ENCODE results near the gene TRABD2B. TPM values are rescaled to one million over a fixed set of nuclear protein-coding genes. Genes with fewer than 3 reads are reported as not detected.

The TRABD2B gene
- total and polyA plus RNA-seq, 2 of the 4 experiments (the other 2 are of a cell fraction), result not detected

DNA sequence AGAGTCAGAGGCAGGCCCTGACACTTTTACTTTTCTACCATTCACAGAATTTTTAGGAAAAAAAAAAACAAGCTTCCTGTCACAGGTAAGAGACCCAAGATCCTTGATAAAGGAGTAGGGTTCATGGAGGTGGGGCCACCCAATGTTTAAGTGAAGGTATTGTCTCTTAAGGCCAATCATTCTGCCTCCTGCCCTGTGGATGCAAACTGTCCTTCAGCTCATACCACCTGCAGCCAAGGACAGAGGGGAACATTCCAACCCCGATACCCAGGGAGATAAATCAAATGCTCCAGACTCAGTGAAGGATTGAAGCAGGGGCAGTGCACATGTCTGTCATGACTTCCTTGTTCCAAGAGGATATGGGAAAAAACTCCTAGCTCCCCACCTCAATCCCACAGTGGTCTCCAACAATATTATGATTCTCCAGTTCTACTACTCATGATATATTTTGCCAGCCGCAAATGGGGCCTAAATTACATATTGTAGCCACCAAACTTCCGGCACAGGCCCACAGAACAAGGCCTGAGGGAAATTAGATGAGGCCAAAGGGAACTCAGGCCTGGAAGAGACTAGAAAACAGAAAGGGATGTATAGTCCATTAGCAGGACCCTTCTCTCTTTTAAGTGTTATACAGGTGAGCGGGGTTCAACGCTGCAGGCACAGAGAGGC lies 59.5 kb downstream of the TRABD2B start:
- in situ Hi-C loops (cut with MboI; ENCODE audit: low sequenced_read_pairs), result no loop called here
- DNase-seq, result no peak
- CTCF ChIA-PET, result no interaction called here

More for the DNA sequence above, 59.5 kb downstream of the TRABD2B start:
- POLR2A ChIA-PET (ENCODE audit: unreplicated experiment), result no interaction called here
- H3K18ac ChIP-seq (ENCODE audit: low read depth, low read length), result no peak overlapping the region
- no peak overlapping the region for H2BK120ac ChIP-seq (ENCODE audit: low read depth, low read length)
- no peaks in the 10 kb centered on the region for H3K27me3 ChIP-seq (ENCODE audit: control insufficient read depth, insufficient read depth, low read length)
- no peak overlapping the region for H3K23ac ChIP-seq (ENCODE audit: low read depth, low read length)
- no peak overlapping the region for H4K91ac ChIP-seq (ENCODE audit: insufficient read depth, low read depth, low read length)
- H2BK5ac ChIP-seq (ENCODE audit: low read depth, low read length, poor library complexity, severe bottlenecking), result no peak overlapping the region
- dilution Hi-C loops (cut with HindIII; ENCODE audit: low sequenced_read_pairs, unreplicated experiment) (no loop called here), intact Hi-C loops (cut with micrococcal nuclease) (no loop called here)
- no peak overlapping the region for H2AK5ac ChIP-seq (ENCODE audit: low read depth, low read length)
- ATAC-seq (ENCODE audit: low read depth), result no peak
- H3K36me3 ChIP-seq (ENCODE audit: control insufficient read depth, insufficient read depth, low read length), result no peaks in the 10 kb centered on the region
- H3K9me1 ChIP-seq (ENCODE audit: insufficient read depth, low read length), result no peaks in the 10 kb centered on the region
- H3K56ac ChIP-seq (ENCODE audit: extremely low read depth, insufficient read depth, low read length), result no peak overlapping the region
- H4K5ac ChIP-seq (ENCODE audit: low read depth, low read length), result no peak overlapping the region
- no peak overlapping the region for H3K27ac ChIP-seq (ENCODE audit: insufficient read depth, low read length)
- H3K9me3 ChIP-seq (ENCODE audit: control insufficient read depth, insufficient read depth, low read length), result no peaks in the 10 kb centered on the region
- WGBS, 2 experiments (ENCODE audit: extremely low coverage in 2 of 2, insufficient read length in 1 of 2), result no CpG with 5 or more reads among the region's 5 CpGs
- no peaks in the 10 kb centered on the region for H3K79me1 ChIP-seq (ENCODE audit: low read depth in 1 of 2, low read length in 2 of 2)
- no peak overlapping the region for H2AFZ ChIP-seq (replicated peaks; ENCODE audit: low read length, poor library complexity)
- H3K14ac ChIP-seq (replicated peaks; ENCODE audit: low read depth, low read length), result no peak overlapping the region
- no peak overlapping the region for H3K4ac ChIP-seq (ENCODE audit: low read depth, low read length)
- BruUV-seq (replicated peaks), result no TSS peak
- TF ChIP-seq CEBPB (IDR thresholded peaks at IDR 0.05; ENCODE audit: low read depth, low read length) (no peak), BHLHE40 (IDR thresholded peaks at IDR 0.05; ENCODE audit: low read depth, low read length) (no peak), RCOR1 (IDR thresholded peaks at IDR 0.05; ENCODE audit: insufficient replicate concordance, low read length) (no peak), FOS (IDR thresholded peaks at IDR 0.05; ENCODE audit: low read depth, low read length) (no peak), MAFK (IDR thresholded peaks at IDR 0.05; ENCODE audit: low read depth, low read length) (no peak), SMC3 (IDR thresholded peaks at IDR 0.05; ENCODE audit: low read depth, low read length) (no peak), NFE2L2 (IDR thresholded peaks at IDR 0.05; ENCODE audit: low read depth, low read length) (no peak), POLR2A (IDR thresholded peaks at IDR 0.05; ENCODE audit: low read depth, low read length) (no peak), CTCF (conservative IDR thresholded peaks at IDR 0.05; ENCODE audit: low read depth, low read length) (no peak), RAD21 (IDR thresholded peaks at IDR 0.05; ENCODE audit: low read length) (no peak), CHD1 (IDR thresholded peaks at IDR 0.05; ENCODE audit: low read depth, low read length) (no peak)
- TF ChIP-seq, protein P1, sequence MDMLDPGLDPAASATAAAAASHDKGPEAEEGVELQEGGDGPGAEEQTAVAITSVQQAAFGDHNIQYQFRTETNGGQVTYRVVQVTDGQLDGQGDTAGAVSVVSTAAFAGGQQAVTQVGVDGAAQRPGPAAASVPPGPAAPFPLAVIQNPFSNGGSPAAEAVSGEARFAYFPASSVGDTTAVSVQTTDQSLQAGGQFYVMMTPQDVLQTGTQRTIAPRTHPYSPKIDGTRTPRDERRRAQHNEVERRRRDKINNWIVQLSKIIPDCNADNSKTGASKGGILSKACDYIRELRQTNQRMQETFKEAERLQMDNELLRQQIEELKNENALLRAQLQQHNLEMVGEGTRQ (IDR thresholded peaks at IDR 0.05; ENCODE audit: low read depth, low read length), result no peak
- no peak overlapping the region for H2BK15ac ChIP-seq (ENCODE audit: low read depth, low read length)
- H3K4me3 ChIP-seq (ENCODE audit: insufficient read depth, low read depth, low read length), result no peak overlapping the region
- no peak overlapping the region for H2BK20ac ChIP-seq (ENCODE audit: low read depth, low read length)
- no peaks in the 10 kb centered on the region for H3K4me1 ChIP-seq (ENCODE audit: control insufficient read depth, insufficient read depth, low read length)
- H4K8ac ChIP-seq (ENCODE audit: low read depth in 2 of 2, low read length in 2 of 2), result no peak overlapping the region
- H2AK9ac ChIP-seq (replicated peaks; ENCODE audit: low read depth, low read length, poor library complexity), result no peak overlapping the region
- no peaks in the 10 kb centered on the region for H4K20me1 ChIP-seq (ENCODE audit: insufficient read depth, low read length)
- no peak overlapping the region for H3K4me2 ChIP-seq (ENCODE audit: low read depth, low read length)
- H3K9ac ChIP-seq (ENCODE audit: low read depth, low read length), result no peak overlapping the region
